HCT116 (cell line): ENCODE data around the gene ACHE. TPM values are rescaled to one million over a fixed set of nuclear protein-coding genes. Genes with fewer than 3 reads are reported as not detected.

Experiments used
- ATAC-seq: fragments of 200-7000 bp; cut with Tn5 transposase; 2 replicates; pipeline ENCODE4 v1.9.1; 2020; ENCODE audit warnings: mild to moderate bottlenecking, moderate library complexity
- BruUV-seq: library from RNA; stranded (reverse); fragments of 400-500 nt; replicated peaks from 2 replicates; lab custom pipeline; 2021; lab: Mats Ljungman, UMichigan
- CTCF ChIA-PET: fragments of 300-600 bp; sonication (Branson Sonifier 250); formaldehyde crosslinking; loops from one replicate; lab custom pipeline; 2021; ENCODE audit warnings: antibody characterized with exemption; lab: Charles Lee
- POLR2A ChIA-PET: fragments of 300-600, 350-600 bp; sonication (Branson Sonifier 250); formaldehyde crosslinking; loops from one replicate; lab custom pipeline; 2021; ENCODE audit warnings: antibody characterized with exemption; lab: Charles Lee
- RAD21 ChIA-PET, 2 experiments: fragments of 300-600 bp; sonication (Branson Sonifier 250); formaldehyde crosslinking; loops; one replicate each; lab custom pipeline; 2023; ENCODE audit warnings: low total read pairs in 2 of 2; ENCODE audit not compliant: uncharacterized antibody in 2 of 2, unreplicated experiment in 2 of 2, low non-redundant PET in 1 of 2; lab: Charles Lee
- DNase-seq: peaks from one replicate; pipeline ENCODE4 v3.0.0-alpha.2; 2010; ENCODE audit warnings: low read depth, low spot score
- H2AFZ ChIP-seq: fragments of 200-600 bp; shearing (Covaris generic), sonication (generic); 2 replicates; pipeline ENCODE4 v1.6.1; 2017; ENCODE audit warnings: low read depth, mixed run types, mixed read lengths, antibody characterized with exemption, low read length; ENCODE audit not compliant: poor library complexity, severe bottlenecking
- H3K27ac ChIP-seq: 2 replicates; pipeline ENCODE4 v1.5.1; 2012; ENCODE audit warnings: low read depth, low read length
- H3K27me3 ChIP-seq: fragments of 200-600 bp; sonication (generic); 2 replicates; pipeline ENCODE4 v1.6.1; 2016; ENCODE audit warnings: mixed run types, low read length, mixed read lengths; ENCODE audit not compliant: insufficient read depth
- H3K36me3 ChIP-seq, 2 experiments: fragments of 200-500 bp in 1 of 2; fragments of 200-600 bp in 1 of 2; sonication (Bioruptor generic) in 1 of 2; sonication (generic) in 1 of 2; 2 replicates each; pipeline versions ENCODE4 v1.5.1 to v1.6.1; 2014 to 2016; ENCODE audit warnings: low read length in 2 of 2, inconsistent platforms in 1 of 2, mixed read lengths in 1 of 2, mixed run types in 1 of 2; ENCODE audit not compliant: insufficient read depth in 2 of 2, control insufficient read depth in 1 of 2
- H3K4me1 ChIP-seq, 2 experiments: fragments of 200-600 bp in 1 of 2; sonication (generic) in 1 of 2; 2 replicates each; pipeline versions ENCODE4 v1.5.1 to v1.6.1; 2012 to 2017; ENCODE audit warnings: low read length in 2 of 2, inconsistent platforms in 1 of 2, mild to moderate bottlenecking in 1 of 2, mixed read lengths in 1 of 2, mixed run types in 1 of 2, moderate library complexity in 1 of 2; ENCODE audit not compliant: insufficient read depth in 2 of 2, control insufficient read depth in 1 of 2
- H3K4me2 ChIP-seq: fragments of 200-600 bp; sonication (generic); 2 replicates; pipeline ENCODE4 v1.6.1; 2017; ENCODE audit warnings: mixed run types, low read length, mixed read lengths
- H3K4me3 ChIP-seq, 2 experiments: fragments of 200-600 bp in 1 of 2; sonication (generic) in 1 of 2; replicated peaks in 1 of 2; 2 replicates each; pipeline ENCODE4 v1.5.1; 2011 to 2016; ENCODE audit warnings: low read length in 2 of 2, control low read depth in 1 of 2, low read depth in 1 of 2, mild to moderate bottlenecking in 1 of 2, mixed read lengths in 1 of 2, mixed run types in 1 of 2
- H3K79me2 ChIP-seq: fragments of 200-600 bp; sonication (generic); 2 replicates; pipeline ENCODE4 v1.6.1; 2017; ENCODE audit warnings: mild to moderate bottlenecking, mixed run types, low read length, moderate library complexity, mixed read lengths; ENCODE audit not compliant: insufficient read depth
- H3K9ac ChIP-seq: fragments of 200-600 bp; sonication (generic); 2 replicates; pipeline ENCODE4 v1.6.1; 2016; ENCODE audit warnings: low read length, mixed read lengths
- H3K9me2 ChIP-seq: fragments of 200-600 bp; sonication (generic), shearing (Covaris generic); 2 replicates; pipeline ENCODE4 v1.6.1; 2017; ENCODE audit warnings: mixed run types, mild to moderate bottlenecking, moderate library complexity; ENCODE audit not compliant: insufficient read depth
- H3K9me3 ChIP-seq, 2 experiments: fragments of 200-500 bp in 1 of 2; fragments of 200-600 bp in 1 of 2; sonication (Bioruptor generic) in 1 of 2; sonication (generic) in 1 of 2; 2 replicates each; pipeline ENCODE4 v1.6.1; 2014 to 2017; ENCODE audit warnings: low read length in 2 of 2, mixed read lengths in 2 of 2, inconsistent platforms in 1 of 2, low read depth in 1 of 2, mild to moderate bottlenecking in 1 of 2, mixed run types in 1 of 2, moderate library complexity in 1 of 2; ENCODE audit not compliant: control insufficient read depth in 1 of 2, insufficient read depth in 1 of 2
- H4K20me1 ChIP-seq: fragments of 200-600 bp; sonication (generic), shearing (Covaris generic); 2 replicates; pipeline ENCODE4 v1.6.1; 2017; ENCODE audit warnings: mixed run types, mild to moderate bottlenecking, moderate library complexity; ENCODE audit not compliant: insufficient read depth
- CBX3 ChIP-seq: IDR thresholded peaks from 2 replicates; pipeline ENCODE4 v1.6.1; 2012; ENCODE audit warnings: low read depth
- CEBPB ChIP-seq: IDR thresholded peaks from 2 replicates; pipeline ENCODE4 v1.6.1; 2012; ENCODE audit warnings: low read depth
- CTCF ChIP-seq, 3 experiments: fragments of 200-600 bp in 1 of 3; sonication (generic) in 1 of 3; IDR thresholded peaks in 2 of 3; conservative IDR thresholded peaks in 1 of 3; 2 replicates each; pipeline ENCODE4 v1.5.1; 2012 to 2017; ENCODE audit warnings: low read depth in 2 of 3, low read length in 2 of 3, antibody characterized with exemption in 1 of 3, borderline replicate concordance in 1 of 3, control low read depth in 1 of 3, mild to moderate bottlenecking in 1 of 3, mixed read lengths in 1 of 3, mixed run types in 1 of 3, moderate library complexity in 1 of 3; ENCODE audit not compliant: insufficient read depth in 1 of 3
- EGR1 ChIP-seq: IDR thresholded peaks from 2 replicates; pipeline ENCODE4 v1.6.1; 2012; ENCODE audit warnings: low read depth
- ELF1 ChIP-seq: IDR thresholded peaks from 2 replicates; pipeline ENCODE4 v1.6.1; 2012; ENCODE audit warnings: low read depth, borderline replicate concordance
- FOSL1 ChIP-seq: IDR thresholded peaks from 2 replicates; pipeline ENCODE4 v1.6.1; 2012; ENCODE audit warnings: low read depth
- JUND ChIP-seq: IDR thresholded peaks from 2 replicates; pipeline ENCODE4 v1.6.1; 2012
- RAD21 ChIP-seq: IDR thresholded peaks from 2 replicates; pipeline ENCODE4 v1.6.1; 2012; ENCODE audit warnings: low read depth, mild to moderate bottlenecking
- REST ChIP-seq: IDR thresholded peaks from 2 replicates; pipeline ENCODE4 v1.6.1; 2012; ENCODE audit warnings: low read depth
- SIN3A ChIP-seq: IDR thresholded peaks from 2 replicates; pipeline ENCODE4 v1.6.1; 2012; ENCODE audit warnings: low read depth
- SP1 ChIP-seq: IDR thresholded peaks from 2 replicates; pipeline ENCODE4 v1.6.1; 2012; ENCODE audit warnings: low read depth
- TCF7L2 ChIP-seq: IDR thresholded peaks from 2 replicates; pipeline ENCODE4 v1.7.0; 2011; ENCODE audit warnings: borderline replicate concordance, inconsistent platforms; ENCODE audit not compliant: insufficient read depth, insufficient read length; ENCODE audit errors: extremely low read depth
- YY1 ChIP-seq: IDR thresholded peaks from 2 replicates; pipeline ENCODE4 v1.6.1; 2011; ENCODE audit warnings: low read length, low read depth, moderate library complexity, mild to moderate bottlenecking; ENCODE audit not compliant: insufficient replicate concordance; ENCODE audit errors: extremely low read depth
- ZNF274 ChIP-seq: fragments of 200-500 bp; sonication (Bioruptor generic); IDR thresholded peaks from 2 replicates; pipeline ENCODE4 v1.6.1; 2014; ENCODE audit warnings: mild to moderate bottlenecking, low read depth, low read length, inconsistent platforms
- intact Hi-C: fragments of 100-400 bp; cut with micrococcal nuclease; formaldehyde crosslinking; loops from 2 replicates; pipeline ENCODE4 v1.10.0; 2022
- total RNA-seq: library from RNA; stranded (reverse); gene quantifications from one replicate; pipeline ENCODE4 v1.2.1, GENCODE V29; 2021; ENCODE audit not compliant: unreplicated experiment
- TF ChIP-seq, protein P1 (sequence below): IDR thresholded peaks from 2 replicates; pipeline ENCODE4 v1.6.1; 2011; ENCODE audit warnings: mild to moderate bottlenecking, low read length, moderate library complexity; ENCODE audit not compliant: insufficient replicate concordance; ENCODE audit errors: extremely low read depth
- TF ChIP-seq, protein P2 (sequence below): IDR thresholded peaks from 2 replicates; pipeline ENCODE4 v1.6.1; 2012

Gene ACHE
- total RNA-seq, 1 experiment from 2014 or later: 1.8 TPM

GRCh38 chr7:100884736-100885439, 10.8 kb downstream of the ACHE start:
- peaks cover 0 to 24% of the 10 kb centered on the region in 2 experiments; a peak in 2 of 4 replicates for H3K4me1 ChIP-seq
- no peaks in the 10 kb centered on the region for H3K27me3 ChIP-seq
- no peak overlapping the region; the same call in 1 of the 2 replicates for H3K27ac ChIP-seq
- no peak overlapping the region for H3K4me2 ChIP-seq
- RAD21 ChIA-PET: no interaction called here
- BruUV-seq: TSS peak; percentile 11
- no peak for DNase-seq
- no peak overlapping the region for H3K9ac ChIP-seq
- H4K20me1 ChIP-seq: no peaks in the 10 kb centered on the region
- no peak overlapping the region for H2AFZ ChIP-seq
- TF ChIP-seq, protein P1, sequence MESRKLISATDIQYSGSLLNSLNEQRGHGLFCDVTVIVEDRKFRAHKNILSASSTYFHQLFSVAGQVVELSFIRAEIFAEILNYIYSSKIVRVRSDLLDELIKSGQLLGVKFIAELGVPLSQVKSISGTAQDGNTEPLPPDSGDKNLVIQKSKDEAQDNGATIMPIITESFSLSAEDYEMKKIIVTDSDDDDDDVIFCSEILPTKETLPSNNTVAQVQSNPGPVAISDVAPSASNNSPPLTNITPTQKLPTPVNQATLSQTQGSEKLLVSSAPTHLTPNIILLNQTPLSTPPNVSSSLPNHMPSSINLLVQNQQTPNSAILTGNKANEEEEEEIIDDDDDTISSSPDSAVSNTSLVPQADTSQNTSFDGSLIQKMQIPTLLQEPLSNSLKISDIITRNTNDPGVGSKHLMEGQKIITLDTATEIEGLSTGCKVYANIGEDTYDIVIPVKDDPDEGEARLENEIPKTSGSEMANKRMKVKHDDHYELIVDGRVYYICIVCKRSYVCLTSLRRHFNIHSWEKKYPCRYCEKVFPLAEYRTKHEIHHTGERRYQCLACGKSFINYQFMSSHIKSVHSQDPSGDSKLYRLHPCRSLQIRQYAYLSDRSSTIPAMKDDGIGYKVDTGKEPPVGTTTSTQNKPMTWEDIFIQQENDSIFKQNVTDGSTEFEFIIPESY: no peak
- TF ChIP-seq EGR1 (no peak), SP1 (no peak), CBX3 (no peak), TCF7L2 (no peak), FOSL1 (no peak), CEBPB (no peak), YY1 (no peak), SIN3A (no peak), CTCF (IDR thresholded peaks at IDR 0.05 in 2 of 3, conservative IDR thresholded peaks at IDR 0.05 in 1 of 3; ENCODE audit: borderline replicate concordance in 1 of 3, insufficient read depth in 1 of 3, low read depth in 2 of 3, low read length in 2 of 3) (no peak), ZNF274 (no peak), REST (no peak), RAD21 (no peak), ELF1 (no peak), JUND (no peak)
- TF ChIP-seq, protein P2, sequence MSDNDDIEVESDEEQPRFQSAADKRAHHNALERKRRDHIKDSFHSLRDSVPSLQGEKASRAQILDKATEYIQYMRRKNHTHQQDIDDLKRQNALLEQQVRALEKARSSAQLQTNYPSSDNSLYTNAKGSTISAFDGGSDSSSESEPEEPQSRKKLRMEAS: no peak
- TF ChIP-seq, all 23 proteins: peak for 0
- Histone ChIP-seq H3K9me3 (no peaks in the 10 kb centered on the region), H3K4me3 (no peak overlapping the region), H3K9me2 (no peaks in the 10 kb centered on the region), H3K36me3 (peaks cover 56 to 85% of the 10 kb centered on the region in 2 experiments), H3K79me2 (peaks cover 85% of the 10 kb centered on the region)
- ChIA-PET POLR2A (no interaction called here), CTCF (no interaction called here)
- intact Hi-C loops: no loop called here
- no peak for ATAC-seq
